ENCODE data around the gene OTUD7B. TPM values are rescaled to one million over a fixed set of nuclear protein-coding genes. Genes with fewer than 3 reads are reported as not detected.
"Not testable (repeated sequence)": the region's sequence is repeated elsewhere in the genome, so short reads cannot be mapped to it uniquely, and the experiment has no call there.

Gene OTUD7B
- 48.5 to 50.7 TPM (median 48.9 TPM) in 3 replicates for total RNA-seq

DNA sequence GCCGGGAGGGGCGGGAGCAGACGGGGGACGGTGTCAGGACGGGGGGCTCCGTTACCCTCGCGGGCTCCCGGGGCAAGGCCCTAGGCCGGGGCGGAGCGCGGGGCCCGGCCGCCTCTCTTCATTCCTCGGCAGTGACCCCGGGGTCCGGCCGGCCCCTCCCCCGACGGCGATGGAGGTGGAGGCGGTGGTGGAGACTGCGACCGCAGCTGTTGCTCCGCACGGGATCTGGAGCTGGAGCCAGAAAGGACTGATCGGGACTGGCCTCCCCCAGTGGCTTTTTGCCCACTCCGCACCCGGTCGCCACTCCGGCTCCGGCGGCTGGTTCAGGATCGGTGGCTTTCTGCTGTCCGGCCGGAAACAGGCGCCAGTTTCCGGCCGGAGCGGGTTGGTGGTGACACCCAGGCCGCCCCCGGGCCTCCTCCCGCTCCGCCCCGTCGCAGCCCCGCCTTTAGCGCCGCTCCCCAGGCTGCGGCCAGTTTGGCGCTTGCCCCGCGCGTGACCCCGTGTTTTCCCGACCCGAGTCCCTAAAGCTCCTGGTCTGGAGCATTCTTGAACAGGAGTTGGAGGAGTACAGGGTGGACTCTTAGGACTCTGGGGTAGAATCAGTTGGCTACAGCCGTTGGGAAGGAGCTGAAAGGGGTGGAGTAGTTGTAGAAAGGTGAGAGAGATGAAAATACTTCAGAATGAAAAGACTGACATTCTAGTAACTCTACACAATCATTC, at the start of gene OTUD7B:
Gene OTUD7B (minus strand): TSS at position 334 of the 723 bp plus-strand sequence. CDS start 33,216 bp downstream, outside the sequence.
- Mint-ChIP-seq H3K27me3 (ENCODE audit: low read depth) (no peaks in the 10 kb centered on the region), H3K27ac (peak within 1 kb of the TSS; percentile 100), H3K4me3 (peak within 1 kb of the TSS; percentile 99), H3K36me3 (no peaks in the 10 kb centered on the region), H3K9me3 (no peaks in the 10 kb centered on the region), H3K4me1 (peaks cover 52% of the 10 kb centered on the region)
- peak; percentile 62 to 79 for DNase-seq (ENCODE audit: low spot score in 2 of 2, unreplicated experiment in 2 of 2)
- TF ChIP-seq, protein P1, sequence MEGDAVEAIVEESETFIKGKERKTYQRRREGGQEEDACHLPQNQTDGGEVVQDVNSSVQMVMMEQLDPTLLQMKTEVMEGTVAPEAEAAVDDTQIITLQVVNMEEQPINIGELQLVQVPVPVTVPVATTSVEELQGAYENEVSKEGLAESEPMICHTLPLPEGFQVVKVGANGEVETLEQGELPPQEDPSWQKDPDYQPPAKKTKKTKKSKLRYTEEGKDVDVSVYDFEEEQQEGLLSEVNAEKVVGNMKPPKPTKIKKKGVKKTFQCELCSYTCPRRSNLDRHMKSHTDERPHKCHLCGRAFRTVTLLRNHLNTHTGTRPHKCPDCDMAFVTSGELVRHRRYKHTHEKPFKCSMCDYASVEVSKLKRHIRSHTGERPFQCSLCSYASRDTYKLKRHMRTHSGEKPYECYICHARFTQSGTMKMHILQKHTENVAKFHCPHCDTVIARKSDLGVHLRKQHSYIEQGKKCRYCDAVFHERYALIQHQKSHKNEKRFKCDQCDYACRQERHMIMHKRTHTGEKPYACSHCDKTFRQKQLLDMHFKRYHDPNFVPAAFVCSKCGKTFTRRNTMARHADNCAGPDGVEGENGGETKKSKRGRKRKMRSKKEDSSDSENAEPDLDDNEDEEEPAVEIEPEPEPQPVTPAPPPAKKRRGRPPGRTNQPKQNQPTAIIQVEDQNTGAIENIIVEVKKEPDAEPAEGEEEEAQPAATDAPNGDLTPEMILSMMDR (IDR thresholded peaks at IDR 0.05; ENCODE audit: unreplicated experiment), result no peak

DNA sequence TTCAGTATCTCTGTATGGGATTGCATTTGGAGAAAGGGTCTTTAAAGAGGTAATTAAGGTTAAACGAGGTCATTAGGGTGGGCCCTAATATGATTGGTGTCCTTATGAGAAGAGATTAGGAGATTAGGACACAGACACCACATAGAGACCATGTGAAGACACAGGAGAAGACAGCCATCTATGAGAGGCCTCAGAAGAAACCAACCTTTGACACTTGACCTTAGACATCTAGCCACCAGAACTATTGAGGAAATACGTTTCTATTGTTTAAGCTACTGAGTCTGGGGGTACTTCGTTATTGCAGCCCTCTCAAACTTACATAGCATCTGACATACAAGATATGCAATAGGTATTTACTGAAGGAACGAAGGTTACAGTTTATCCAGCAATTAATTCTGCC, 49.7 kb upstream of the OTUD7B start:
- TF ChIP-seq, protein P1 (IDR thresholded peaks at IDR 0.05; ENCODE audit: unreplicated experiment), result no peak
- Mint-ChIP-seq H3K27me3 (ENCODE audit: low read depth) (no peaks in the 10 kb centered on the region), H3K4me3 (no peak overlapping the region), H3K27ac (no peak overlapping the region), H3K4me1 (peaks cover 13% of the 10 kb centered on the region), H3K36me3 (no peaks in the 10 kb centered on the region), H3K9me3 (no peaks in the 10 kb centered on the region)
- no peak for DNase-seq (ENCODE audit: low spot score in 2 of 2, unreplicated experiment in 2 of 2)

DNA sequence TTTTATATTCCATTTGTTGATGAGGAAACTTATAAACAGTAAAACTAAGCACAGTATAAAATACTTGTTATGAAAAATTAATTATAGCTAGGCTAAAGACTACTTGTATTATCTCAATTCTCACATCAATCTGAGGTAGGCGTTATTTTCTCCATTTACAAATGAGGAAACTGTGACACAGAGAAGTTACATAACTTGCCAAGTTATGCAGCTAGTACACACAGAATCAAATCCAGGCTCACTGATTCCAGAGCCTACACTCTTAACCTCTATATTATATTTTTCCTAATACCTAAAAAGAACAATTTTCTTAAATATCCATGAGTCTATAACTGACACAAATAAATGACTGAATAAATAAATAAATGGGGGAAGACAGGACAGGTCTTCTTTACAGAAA, 45.9 kb upstream of the OTUD7B start:
- no peak overlapping the region for H3K27ac Mint-ChIP-seq
- no peak for DNase-seq (ENCODE audit: low spot score in 2 of 2, unreplicated experiment in 2 of 2)
- no peak overlapping the region for H3K4me3 Mint-ChIP-seq
- no peaks in the 10 kb centered on the region for H3K36me3 Mint-ChIP-seq
- H3K4me1 Mint-ChIP-seq, result peaks cover 4% of the 10 kb centered on the region
- no peaks in the 10 kb centered on the region for H3K9me3 Mint-ChIP-seq
- no peaks in the 10 kb centered on the region for H3K27me3 Mint-ChIP-seq (ENCODE audit: low read depth)
- TF ChIP-seq, protein P1 (IDR thresholded peaks at IDR 0.05; ENCODE audit: unreplicated experiment), result no peak

DNA sequence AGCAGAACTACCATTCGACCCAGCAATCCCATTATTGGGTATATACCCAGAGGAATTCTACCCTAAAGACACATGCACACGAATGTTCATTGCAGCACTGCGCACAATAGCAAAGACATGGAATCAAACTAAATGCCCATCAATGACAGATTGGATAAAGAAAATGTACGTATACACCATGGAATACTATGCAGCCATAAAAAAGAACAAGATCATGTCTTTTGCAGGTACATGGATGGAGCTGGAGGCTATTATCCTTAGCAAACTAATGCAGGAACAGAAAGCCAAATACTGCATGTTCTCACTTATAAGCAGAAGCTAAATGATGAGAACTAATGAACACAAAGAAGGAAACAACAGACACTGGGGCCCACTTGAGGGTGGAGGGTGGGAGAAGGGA, 45.0 kb upstream of the OTUD7B start:
- H3K36me3 Mint-ChIP-seq; H3K27ac Mint-ChIP-seq; H3K27me3 Mint-ChIP-seq (ENCODE audit: low read depth); H3K4me1 Mint-ChIP-seq; DNase-seq (ENCODE audit: low spot score in 2 of 2, unreplicated experiment in 2 of 2); H3K4me3 Mint-ChIP-seq; H3K9me3 Mint-ChIP-seq: not testable (repeated sequence)

DNA sequence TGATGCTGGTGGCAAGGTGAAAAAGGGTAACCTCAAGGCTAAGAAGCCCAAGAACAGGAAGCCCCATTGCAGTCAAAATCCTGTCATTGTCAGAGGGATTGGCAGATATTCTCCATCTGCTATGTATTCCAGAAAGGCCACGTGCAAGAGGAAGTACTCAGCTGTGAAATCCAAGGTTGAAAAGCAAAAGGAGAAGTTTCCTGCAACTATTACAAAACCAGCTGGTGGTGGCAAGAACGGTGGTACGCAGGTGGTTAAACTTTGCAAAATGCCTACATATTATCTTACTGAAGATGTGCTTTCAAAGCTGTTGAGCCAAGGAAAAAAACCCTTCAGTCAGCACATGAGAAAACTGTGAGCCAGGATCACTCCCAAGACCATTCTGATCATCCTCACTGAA, 43.4 kb upstream of the OTUD7B start:
- Mint-ChIP-seq H3K9me3 (no peaks in the 10 kb centered on the region), H3K27ac (peak overlapping the region; percentile 33)

DNA sequence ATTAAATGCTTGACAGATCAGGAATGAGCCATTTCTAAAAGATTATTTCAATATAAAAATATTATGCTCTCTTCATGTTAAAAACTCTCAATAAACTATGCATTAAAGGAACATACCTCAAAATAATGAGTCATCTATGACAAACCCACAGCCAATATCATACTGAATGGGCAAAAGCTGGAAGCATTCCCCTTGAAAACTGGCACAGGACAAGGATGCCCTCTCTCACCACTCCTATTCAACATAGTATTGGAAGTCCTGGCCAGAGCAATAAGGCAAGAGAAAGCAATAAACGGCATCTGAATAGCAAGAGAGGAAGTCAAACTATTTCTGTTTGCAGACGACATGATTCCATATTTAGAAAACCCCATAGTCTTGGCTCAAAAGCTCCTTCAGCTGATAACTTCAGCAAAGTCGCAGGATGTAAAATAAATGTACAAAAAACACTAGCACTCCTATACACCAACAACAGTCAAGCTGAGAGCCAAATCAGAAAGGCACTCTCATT, 41.4 kb upstream of the OTUD7B start:
- not testable (repeated sequence) for H3K4me3 Mint-ChIP-seq, H3K9me3 Mint-ChIP-seq

More for the DNA sequence above, 43.4 kb upstream of the OTUD7B start:
- no peak for DNase-seq (ENCODE audit: low spot score in 2 of 2, unreplicated experiment in 2 of 2)
- Mint-ChIP-seq H3K4me1 (peaks cover 6% of the 10 kb centered on the region), H3K36me3 (no peaks in the 10 kb centered on the region), H3K27me3 (ENCODE audit: low read depth) (no peaks in the 10 kb centered on the region), H3K4me3 (no peak overlapping the region)
- TF ChIP-seq, protein P1 (IDR thresholded peaks at IDR 0.05; ENCODE audit: unreplicated experiment), result no peak

More for the DNA sequence above, 41.4 kb upstream of the OTUD7B start:
- H3K36me3 Mint-ChIP-seq; H3K27ac Mint-ChIP-seq; H3K4me1 Mint-ChIP-seq; DNase-seq (ENCODE audit: low spot score in 2 of 2, unreplicated experiment in 2 of 2); H3K27me3 Mint-ChIP-seq (ENCODE audit: low read depth): not testable (repeated sequence)

All from mesothelial cell of epicardium (in vitro differentiated cells).